Psoas muscle (tissue), 8 donors: ENCODE results near the gene CYRIA. TPM values are rescaled to one million over a fixed set of nuclear protein-coding genes. Genes with fewer than 3 reads are reported as not detected.

Source experiments
- ATAC-seq, 4 donors: fragments of 200-7000 bp; cut with Tn5 transposase; one replicate each; pipeline ENCODE4 v1.9.1; 2020; ENCODE audit warnings: moderate library complexity in 3 of 4, mild to moderate bottlenecking in 2 of 4
- DNase-seq, 2 donors: peaks; one replicate each; pipeline ENCODE4 v3.0.0-alpha.2; 2020
- H3K27ac ChIP-seq: fragments of 200-600 bp; one replicate; pipeline ENCODE4 v1.8.0; 2022
- H3K27me3 ChIP-seq, 3 donors: fragments of 200-600 bp in 1 of 3; one replicate each; pipeline versions ENCODE4 v1.6.1 to v1.8.0; 2013 to 2022; ENCODE audit warnings: low read length in 2 of 3, mild to moderate bottlenecking in 2 of 3, moderate library complexity in 1 of 3; ENCODE audit not compliant: insufficient read depth in 3 of 3
- H3K36me3 ChIP-seq, 2 donors: fragments of 200-600 bp in 1 of 2; one replicate each; pipeline versions ENCODE4 v1.6.1 to v1.8.0; 2013 to 2022; ENCODE audit warnings: low read depth in 1 of 2, mild to moderate bottlenecking in 1 of 2, moderate library complexity in 1 of 2; ENCODE audit not compliant: insufficient read depth in 1 of 2
- H3K4me1 ChIP-seq: fragments of 200-600 bp; one replicate; pipeline ENCODE4 v1.8.0; 2022
- H3K4me3 ChIP-seq: fragments of 200-600 bp; one replicate; pipeline ENCODE4 v1.8.0; 2022; ENCODE audit warnings: mild to moderate bottlenecking
- H3K9me3 ChIP-seq: fragments of 200-600 bp; one replicate; pipeline ENCODE4 v1.8.0; 2022
- CTCF ChIP-seq: fragments of 200-600 bp; IDR thresholded peaks from one replicate; pipeline ENCODE4 v1.8.0; 2022; ENCODE audit warnings: antibody characterized with exemption
- WGBS, 3 donors: extraction: QIAGEN DNeasy Blood & Tissue Kit; methylation state at CpG; one replicate each; pipeline versions ENCODE4 v1.1.6 to v1.1.7; 2013; 5-methylcytosine and 5-hydroxymethylcytosine counted together
- intact Hi-C, 2 donors: fragments of 100-400 bp; cut with DNase I; formaldehyde crosslinking; loops; one replicate each; pipeline versions ENCODE4 v1.11.0 to v1.14.2; 2022
- polyA plus RNA-seq, 3 donors: library from polyadenylated mRNA; stranded (reverse); fragments of 200-250 nt; gene quantifications; one replicate each; pipeline ENCODE4 v1.2.3, GENCODE V29; 2013
- total RNA-seq, 4 donors: library from RNA; stranded (reverse); fragmentation: NEBNext Ultra II Directional in 2 of 4; extraction: Animal tissue kit (Norgen Biotek cat#: 25700) in 2 of 4; gene quantifications; one replicate each; pipeline versions ENCODE4 v1.2.1 to v1.2.4, GENCODE V29; 2021 to 2023
- donor health status: healthy with polysubstance abuse.
- donor health status: DM: no; HTN: no; CAD: no; lungs with moderate emphysema.
- donor health status: Bipolar disorder and iron deficiency.
- donor health status: healthy.
- donor health status: DM: yes; HTN: yes; CAD: no.
- donor health status: DM: no; HTN: no; CAD: no.
- donor health status: DM: no; HTN: no; CAD: no.
- donor health status: DM: yes; HTN: yes; CAD: no.

The CYRIA gene
- total and polyA plus RNA-seq, 7 donors = 3.8 to 16.8 (median 9.5) TPM

- peak in 2 of 4 donors; percentile 33 to 36 for ATAC-seq
Measured at GRCh38 chr2:16622399-16622968, 43.1 kb downstream of the CYRIA start.

GRCh38 chr2:16621316-16621715 is 44.3 kb downstream of the CYRIA start:
- no peak overlapping the region for H3K27ac ChIP-seq
- H3K4me1 ChIP-seq = peaks cover 47% of the 10 kb centered on the region
- peaks cover 8 to 25% of the 10 kb centered on the region in 2 donors for H3K36me3 ChIP-seq
- no peaks in the 10 kb centered on the region for H3K9me3 ChIP-seq
- no peaks in the 10 kb centered on the region for H3K27me3 ChIP-seq
- intact Hi-C loops = no loop called here
- no peak for TF ChIP-seq CTCF
- no peak overlapping the region for H3K4me3 ChIP-seq
- DNase-seq = no peak
- ATAC-seq = no peak
- 89 to 96% (median 91%) methylated on average over 4 of the region's 4 CpGs for WGBS, 3 donors

More at GRCh38 chr2:16622399-16622968, 43.1 kb downstream of the CYRIA start:
- peaks cover 59% of the 10 kb centered on the region for H3K4me1 ChIP-seq
- H3K36me3 ChIP-seq = peaks cover 8 to 25% of the 10 kb centered on the region in 2 donors
- 41 to 59% (median 42%) methylated on average over 4 of the region's 4 CpGs for WGBS, 3 donors
- no peak for DNase-seq
- no peak for TF ChIP-seq CTCF
- peak overlapping the region; percentile 61 for H3K27ac ChIP-seq
- H3K27me3 ChIP-seq = no peaks in the 10 kb centered on the region
- H3K9me3 ChIP-seq = no peaks in the 10 kb centered on the region
- intact Hi-C loops = no loop called here
- no peak overlapping the region for H3K4me3 ChIP-seq

DNA sequence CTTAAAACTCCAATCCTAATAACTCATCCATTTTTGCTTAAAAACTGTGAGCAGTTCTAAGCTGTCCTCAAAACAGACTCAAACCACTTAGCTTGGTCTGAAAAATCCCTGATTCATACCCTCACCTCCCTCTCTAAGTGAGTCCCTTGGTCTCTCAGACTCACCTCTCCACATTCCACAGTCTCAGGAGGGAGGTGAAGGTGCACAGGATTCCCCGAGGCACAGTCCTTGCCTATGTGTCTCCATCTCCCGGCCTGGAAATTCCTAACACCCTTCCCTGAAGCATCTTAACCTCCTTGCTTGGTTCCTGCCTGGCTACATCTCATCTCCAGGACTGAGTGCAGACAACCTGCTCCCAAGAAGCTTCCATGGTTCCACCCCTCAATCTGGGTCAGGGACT is 45.0 kb downstream of the CYRIA start:
- Histone ChIP-seq H3K36me3 (peaks cover 8 to 25% of the 10 kb centered on the region in 2 donors), H3K27ac (no peak overlapping the region), H3K4me1 (peaks cover 40% of the 10 kb centered on the region), H3K27me3 (no peaks in the 10 kb centered on the region), H3K4me3 (no peak overlapping the region), H3K9me3 (no peaks in the 10 kb centered on the region)
- 94 to 100% (median 94%) methylated on average over 2 of the region's 2 CpGs for WGBS, 3 donors
- ATAC-seq (no peak), DNase-seq (no peak)
- intact Hi-C loops = no loop called here
- no peak for TF ChIP-seq CTCF

DNA sequence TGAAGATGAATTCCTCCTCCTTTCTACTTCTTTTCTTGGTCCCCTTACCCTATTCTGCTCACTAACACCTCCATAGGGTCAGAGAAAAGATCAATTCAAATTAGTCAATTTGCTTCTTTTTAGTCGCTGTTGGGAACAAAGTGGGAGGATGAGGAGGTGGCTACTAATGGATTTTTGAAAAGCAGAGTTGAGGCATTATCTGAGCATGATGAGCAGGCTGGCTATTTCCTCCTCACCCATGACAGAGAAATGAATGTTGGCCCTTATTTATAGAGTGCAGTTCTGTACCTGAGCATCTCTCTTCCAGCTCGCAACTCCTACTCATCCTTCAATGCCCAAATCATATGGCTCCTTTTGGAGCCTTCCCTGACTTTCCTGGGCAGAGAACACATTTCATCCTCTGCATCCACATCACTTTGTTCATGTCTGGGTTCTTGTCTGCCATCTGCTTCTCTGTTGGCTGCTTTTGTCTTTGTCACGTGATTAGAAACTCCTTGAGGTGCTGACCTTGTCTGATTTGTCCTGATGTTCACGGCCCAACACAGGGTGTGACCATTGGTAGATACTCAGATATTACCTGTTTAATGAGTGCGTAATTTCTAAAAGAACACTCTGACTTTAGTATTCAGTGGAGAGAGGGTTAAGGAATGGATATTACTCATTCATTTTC is 45.9 kb downstream of the CYRIA start:
- DNase-seq = no peak
- TF ChIP-seq CTCF = no peak
- ATAC-seq = no peak
- WGBS, 3 donors = 94 to 99% (median 97%) methylated on average over 5 of the region's 5 CpGs
- Histone ChIP-seq H3K27ac (no peak overlapping the region), H3K36me3 (peaks cover 8 to 25% of the 10 kb centered on the region in 2 donors), H3K27me3 (no peaks in the 10 kb centered on the region), H3K4me1 (peaks cover 33% of the 10 kb centered on the region), H3K9me3 (no peaks in the 10 kb centered on the region), H3K4me3 (no peak overlapping the region)
- intact Hi-C loops = loop anchor here (5.0 to 10.0 kb wide), 3 partner anchors 43 to 675 kb away; partner anchors contain the start of gene MYCN (in 1 of the 2)
